COR-L47 (cell line): ENCODE data around the gene NRBP1.

ENCODE experiments used
- DNase-seq: peaks from one replicate; lab custom pipeline; 2025; lab: John Stamatoyannopoulos, UW

Gene NRBP1

DNA sequence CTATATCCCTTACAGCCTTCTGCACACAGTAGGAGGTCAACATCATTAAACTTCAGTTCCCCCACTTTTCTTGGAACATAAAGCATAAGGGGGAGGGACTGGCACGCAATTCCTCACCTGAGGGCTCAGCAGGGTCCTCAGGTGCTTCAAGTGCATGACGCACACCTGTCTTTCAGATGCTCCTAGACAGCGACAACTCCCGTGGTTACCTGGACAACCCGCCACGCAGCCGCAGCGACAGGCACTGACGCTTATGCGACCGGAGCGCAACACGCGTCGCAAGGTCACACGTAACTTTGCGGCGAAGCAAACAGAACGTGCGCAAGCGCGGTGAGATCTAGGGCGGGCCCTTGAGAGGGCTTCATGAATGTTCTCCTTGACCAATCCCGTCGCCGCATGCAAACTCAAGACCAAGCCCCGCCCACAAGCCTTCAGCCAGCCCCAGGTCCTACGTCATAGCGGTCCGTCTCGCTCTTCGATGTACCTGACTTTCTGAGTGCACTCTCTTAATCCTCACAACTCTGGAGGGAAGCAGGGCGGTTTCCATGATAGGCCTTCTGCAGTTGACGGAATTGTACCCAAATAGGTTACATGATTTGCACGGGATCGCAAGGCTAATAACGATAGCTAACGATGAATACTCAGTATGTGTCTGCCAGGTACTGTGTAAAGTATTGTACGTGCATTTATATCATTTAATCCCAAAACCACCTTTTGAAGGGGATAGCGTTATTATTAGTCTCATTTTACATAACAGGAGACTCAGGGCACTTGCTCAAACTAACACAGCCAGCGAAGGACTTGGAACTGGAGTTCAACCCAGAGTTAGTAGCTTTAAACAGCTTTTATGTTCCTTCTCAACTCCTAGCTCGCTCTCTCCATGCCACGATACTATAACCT, 61.3 kb downstream of the NRBP1 start, which contains the start of gene IFT172:
Gene IFT172 (minus strand): TSS at position 246 of the 900 bp plus-strand sequence. CDS start 90 bp downstream, at position 156.
- DNase-seq = peak; percentile 100
